Mesenchymal stem cell (in vitro differentiated cells and primary cell): ENCODE data around the gene KCND3.
A peak's percentile ranks its signal among the peaks of the same experiment; 100 is the strongest.

Experiments
- DNase-seq: peaks from one replicate; pipeline ENCODE4 v3.0.0-alpha.2; 2013
- H2AFZ ChIP-seq: one replicate; pipeline ENCODE4 v1.6.1; 2013; ENCODE audit warnings: low read depth, mild to moderate bottlenecking, control low read depth, inconsistent platforms, low read length, moderate library complexity
- H2AK5ac ChIP-seq: 2 replicates; pipeline ENCODE4 v1.6.1; 2013; ENCODE audit warnings: low read length, moderate library complexity, mild to moderate bottlenecking, inconsistent platforms; ENCODE audit not compliant: severe bottlenecking
- H2BK120ac ChIP-seq: one replicate; pipeline ENCODE4 v1.6.1; 2013; ENCODE audit warnings: low read depth, mild to moderate bottlenecking, inconsistent platforms, low read length, moderate library complexity
- H2BK12ac ChIP-seq, 2 experiments: one replicate each; pipeline ENCODE4 v1.6.1; 2013; ENCODE audit warnings: inconsistent platforms in 2 of 2, low read length in 2 of 2, mild to moderate bottlenecking in 2 of 2, moderate library complexity in 2 of 2, control low read depth in 1 of 2
- H2BK15ac ChIP-seq: one replicate; pipeline ENCODE4 v1.6.1; 2013; ENCODE audit warnings: mild to moderate bottlenecking, low read depth, inconsistent platforms; ENCODE audit not compliant: poor library complexity, severe bottlenecking
- H2BK5ac ChIP-seq: 2 replicates; pipeline ENCODE4 v1.6.1; 2013; ENCODE audit warnings: low read depth, mild to moderate bottlenecking, low read length, control low read depth, inconsistent platforms; ENCODE audit not compliant: poor library complexity, severe bottlenecking
- H3K14ac ChIP-seq, 2 experiments: one replicate each; pipeline ENCODE4 v1.6.1; 2013; ENCODE audit warnings: inconsistent platforms in 2 of 2, low read length in 2 of 2, control low read depth in 1 of 2, mild to moderate bottlenecking in 1 of 2, moderate library complexity in 1 of 2
- H3K18ac ChIP-seq, 2 experiments: one replicate each; pipeline ENCODE4 v1.6.1; 2013; ENCODE audit warnings: inconsistent platforms in 2 of 2, low read length in 2 of 2, control low read depth in 1 of 2, low read depth in 1 of 2, mild to moderate bottlenecking in 1 of 2
- H3K23ac ChIP-seq, 2 experiments: one replicate each; pipeline ENCODE4 v1.6.1; 2013; ENCODE audit warnings: inconsistent platforms in 2 of 2, low read length in 2 of 2, mild to moderate bottlenecking in 2 of 2, moderate library complexity in 2 of 2, control low read depth in 1 of 2
- H3K27ac ChIP-seq: 2 replicates; pipeline ENCODE4 v1.5.1; 2013; ENCODE audit warnings: mild to moderate bottlenecking, moderate library complexity, low read length, control low read depth, inconsistent platforms; ENCODE audit not compliant: poor library complexity, severe bottlenecking
- H3K27me3 ChIP-seq, 2 experiments: 2 replicates each; pipeline versions ENCODE4 v1.6.1 to v1.7.0; 2013; ENCODE audit warnings: low read length in 2 of 2, mild to moderate bottlenecking in 2 of 2, moderate library complexity in 2 of 2, control low read depth in 1 of 2, inconsistent platforms in 1 of 2; ENCODE audit not compliant: control insufficient read depth in 1 of 2, insufficient read depth in 1 of 2
- H3K36me3 ChIP-seq, 2 experiments: 2 replicates each; pipeline versions ENCODE4 v1.6.1 to v1.7.0; 2013; ENCODE audit warnings: low read length in 2 of 2, control low read depth in 1 of 2, inconsistent platforms in 1 of 2, low read depth in 1 of 2, mild to moderate bottlenecking in 1 of 2; ENCODE audit not compliant: insufficient read depth in 2 of 2, control insufficient read depth in 1 of 2
- H3K4ac ChIP-seq, 2 experiments: one replicate each; pipeline ENCODE4 v1.6.1; 2013; ENCODE audit warnings: inconsistent platforms in 2 of 2, low read length in 2 of 2, mild to moderate bottlenecking in 2 of 2, moderate library complexity in 2 of 2, control low read depth in 1 of 2, low read depth in 1 of 2
- H3K4me1 ChIP-seq: 2 replicates; pipeline ENCODE4 v1.6.1; 2013; ENCODE audit warnings: low read depth, low read length, control low read depth; ENCODE audit not compliant: control insufficient read depth, insufficient read depth
- H3K4me2 ChIP-seq: 2 replicates; pipeline ENCODE4 v1.6.1; 2013; ENCODE audit warnings: low read length, mild to moderate bottlenecking, inconsistent platforms; ENCODE audit not compliant: poor library complexity, severe bottlenecking
- H3K4me3 ChIP-seq, 2 experiments: 2 replicates each; pipeline versions ENCODE4 v1.5.1 to v1.7.0; 2013; ENCODE audit warnings: low read length in 2 of 2, mild to moderate bottlenecking in 2 of 2, control low read depth in 1 of 2, low read depth in 1 of 2; ENCODE audit not compliant: insufficient read depth in 1 of 2
- H3K79me1 ChIP-seq: replicated peaks from 2 replicates; pipeline ENCODE4 v1.6.1; 2013; ENCODE audit warnings: mild to moderate bottlenecking, control low read depth, low read length, inconsistent platforms; ENCODE audit not compliant: poor library complexity, severe bottlenecking
- H3K9ac ChIP-seq: 2 replicates; pipeline ENCODE4 v1.7.0; 2013; ENCODE audit warnings: mild to moderate bottlenecking, low read length, moderate library complexity
- H3K9me3 ChIP-seq: 2 replicates; pipeline ENCODE4 v1.7.0; 2013; ENCODE audit warnings: mild to moderate bottlenecking, low read length; ENCODE audit not compliant: control insufficient read depth
- H4K8ac ChIP-seq: one replicate; pipeline ENCODE4 v1.6.1; 2013; ENCODE audit warnings: inconsistent platforms, mild to moderate bottlenecking, low read length, moderate library complexity
- H4K91ac ChIP-seq: one replicate; pipeline ENCODE4 v1.6.1; 2013; ENCODE audit warnings: mild to moderate bottlenecking, low read length, inconsistent platforms
- WGBS: methylation state at CpG from one replicate; pipeline ENCODE4 v1.1.7; 2013; ENCODE audit warnings: mixed read lengths; 5-methylcytosine and 5-hydroxymethylcytosine counted together

KCND3 gene

GRCh38 chr1:111768023-111768422 lies 221.4 kb downstream of the KCND3 start:
- H2BK12ac ChIP-seq, result no peak overlapping the region
- H3K4me1 ChIP-seq, result no peaks in the 10 kb centered on the region
- H3K23ac ChIP-seq, result no peak overlapping the region
- H2AK5ac ChIP-seq, result no peak overlapping the region
- no peak overlapping the region for H2BK120ac ChIP-seq
- no peak overlapping the region for H3K27ac ChIP-seq
- no peaks in the 10 kb centered on the region for H3K9me3 ChIP-seq
- peaks cover 17% of the 10 kb centered on the region for H3K79me1 ChIP-seq
- H4K91ac ChIP-seq, result no peak overlapping the region
- no peak overlapping the region for H3K4me2 ChIP-seq
- H3K4ac ChIP-seq, result no peak overlapping the region
- no peak overlapping the region for H3K14ac ChIP-seq
- DNase-seq, result no peak
- no peak overlapping the region for H3K18ac ChIP-seq
- no peak overlapping the region for H3K4me3 ChIP-seq
- peak overlapping the region; percentile 6 for H3K9ac ChIP-seq
- H2AFZ ChIP-seq, result no peak overlapping the region
- H2BK5ac ChIP-seq, result no peak overlapping the region
- H3K27me3 ChIP-seq, result no peaks in the 10 kb centered on the region
- H4K8ac ChIP-seq, result no peak overlapping the region
- no peak overlapping the region for H2BK15ac ChIP-seq
- H3K36me3 ChIP-seq, result peaks cover 6 to 61% of the 10 kb centered on the region in 2 experiments

GRCh38 chr1:111762332-111762731 lies 227.1 kb downstream of the KCND3 start:
- no peaks in the 10 kb centered on the region for H3K27me3 ChIP-seq
- H3K14ac ChIP-seq, result no peak overlapping the region
- H3K9me3 ChIP-seq, result no peaks in the 10 kb centered on the region
- no peak overlapping the region for H4K8ac ChIP-seq
- H2AK5ac ChIP-seq, result no peak overlapping the region
- H2BK5ac ChIP-seq, result no peak overlapping the region
- no peak overlapping the region for H3K4me2 ChIP-seq
- no peak overlapping the region for H3K4me3 ChIP-seq
- DNase-seq, result no peak
- no peak overlapping the region for H3K23ac ChIP-seq
- no peak overlapping the region for H2BK15ac ChIP-seq
- H4K91ac ChIP-seq, result no peak overlapping the region
- peaks cover 18% of the 10 kb centered on the region for H3K79me1 ChIP-seq
- H3K27ac ChIP-seq, result no peak overlapping the region
- peaks cover 10 to 84% of the 10 kb centered on the region in 2 experiments for H3K36me3 ChIP-seq
- no peak overlapping the region for H3K18ac ChIP-seq
- no peak overlapping the region for H2AFZ ChIP-seq
- 97% methylated on average over 1 of the region's 2 CpGs for WGBS
- H3K4ac ChIP-seq, result no peak overlapping the region
- no peaks in the 10 kb centered on the region for H3K4me1 ChIP-seq
- peak overlapping the region; percentile 19 for H3K9ac ChIP-seq
- H2BK12ac ChIP-seq, result no peak overlapping the region
- no peak overlapping the region for H2BK120ac ChIP-seq

GRCh38 chr1:111761717-111762116 lies 227.8 kb downstream of the KCND3 start:
- Histone ChIP-seq H3K36me3 (peaks cover 10 to 78% of the 10 kb centered on the region in 2 experiments), H2AK5ac (no peak overlapping the region), H2BK15ac (no peak overlapping the region), H2BK120ac (no peak overlapping the region), H2AFZ (no peak overlapping the region), H3K14ac (no peak overlapping the region), H3K23ac (no peak overlapping the region), H3K4ac (no peak overlapping the region), H3K4me3 (no peak overlapping the region), H3K18ac (no peak overlapping the region), H3K4me1 (peaks cover 3% of the 10 kb centered on the region), H3K4me2 (no peak overlapping the region), H3K27me3 (no peaks in the 10 kb centered on the region), H4K8ac (no peak overlapping the region), H3K9me3 (no peaks in the 10 kb centered on the region), H2BK5ac (no peak overlapping the region), H3K9ac (peak overlapping the region; percentile 19), H3K27ac (no peak overlapping the region), H2BK12ac (no peak overlapping the region), H3K79me1 (peaks cover 18% of the 10 kb centered on the region), H4K91ac (no peak overlapping the region)
- no peak for DNase-seq
- WGBS, result 89% methylated on average over 1 of the region's 2 CpGs

GRCh38 chr1:111758373-111758772 lies 231.1 kb downstream of the KCND3 start:
- Histone ChIP-seq H3K4me2 (no peak overlapping the region), H2BK12ac (no peak overlapping the region), H4K91ac (no peak overlapping the region), H2BK15ac (no peak overlapping the region), H3K14ac (no peak overlapping the region), H3K23ac (no peak overlapping the region), H3K4me1 (peaks cover 3% of the 10 kb centered on the region), H2BK5ac (no peak overlapping the region), H3K79me1 (peaks cover 11% of the 10 kb centered on the region), H2AK5ac (no peak overlapping the region), H3K36me3 (peaks cover 9 to 47% of the 10 kb centered on the region in 2 experiments), H3K27ac (no peak overlapping the region), H2BK120ac (no peak overlapping the region), H3K4me3 (no peak overlapping the region), H3K9ac (peak overlapping the region; percentile 50), H3K4ac (no peak overlapping the region), H2AFZ (no peak overlapping the region), H3K18ac (no peak overlapping the region), H4K8ac (no peak overlapping the region), H3K27me3 (no peaks in the 10 kb centered on the region), H3K9me3 (no peaks in the 10 kb centered on the region)
- peak; percentile 50 for DNase-seq
- 77% methylated on average over 1 of the region's 2 CpGs for WGBS
